A549 treated with dexamethasone at 1 μM for 4 hours (cell line): ENCODE measurements around the gene RAP1GAP2. TPM values are rescaled to one million over a fixed set of nuclear protein-coding genes. Genes with fewer than 3 reads are reported as not detected.

Experiments used
- total RNA-seq: library from RNA; stranded (reverse); fragments of 200-300 nt; extraction: Qiagen RNA extraction; gene quantifications from 5 replicates; pipeline ENCODE4 v1.2.3, GENCODE V29; 2022

RAP1GAP2 gene
- 26.0 to 36.5 TPM (median 33.9 TPM) in 5 replicates for total RNA-seq

GRCh38 chr17:2796164-2797125, at the start of gene RAP1GAP2:
Gene RAP1GAP2 (plus strand): TSS chr17:2796438. CDS start chr17:2796528, 90 bp downstream.

GRCh38 chr17:2749058-2749783, 47.0 kb upstream of the RAP1GAP2 start, which contains the start of gene CCDC92B:
Gene CCDC92B (minus strand): TSS chr17:2749652. CDS start chr17:2735145, 14,507 bp downstream.

GRCh38 chr17:3063507-3063906, 267.3 kb downstream of the RAP1GAP2 start, which contains the start of gene OR1D5:
Gene OR1D5 (minus strand): TSS chr17:3063607. CDS start chr17:3063607, 0 bp downstream.

Other genes starting within 250 kb of the RAP1GAP2 start
- 190 to 225 TPM (median 193 TPM) in 5 replicates for gene PAFAH1B1, start 202.8 kb upstream of the RAP1GAP2 start, total RNA-seq
- gene CLUH, start 84.7 kb upstream of the RAP1GAP2 start, total RNA-seq, result 71.1 to 123 TPM (median 117 TPM) in 5 replicates
- gene CCDC92B, start 46.8 kb upstream of the RAP1GAP2 start, total RNA-seq, result 0.03 to 0.15 TPM (median 0.11 TPM) in 5 replicates